HEK293 (cell line): ENCODE data around the gene NECAP2.
"Not testable (repeated sequence)": the region's sequence is repeated elsewhere in the genome, so short reads cannot be mapped to it uniquely, and the experiment has no call there.

Experiments
- CTCF ChIA-PET: fragments of 350-600 bp; formaldehyde crosslinking; extraction: SDS; loops from one replicate; lab custom pipeline; 2021; ENCODE audit warnings: antibody characterized with exemption; lab: Yijun Ruan, JAX
- POLR2A ChIA-PET: fragments of 300-600 bp; formaldehyde crosslinking; extraction: SDS; loops from one replicate; lab custom pipeline; 2020; ENCODE audit warnings: antibody characterized with exemption, inconsistent platforms; lab: Yijun Ruan, JAX
- H3K27ac ChIP-seq: fragments of 200-500 bp; sonication (Bioruptor generic); 2 replicates; pipeline ENCODE4 v1.5.1; 2014; ENCODE audit warnings: low read depth, low read length, control low read depth, inconsistent platforms; ENCODE audit errors: extremely low read depth
- H3K36me3 ChIP-seq, 2 experiments: fragments of 200-500 bp in 1 of 2; sonication (Bioruptor generic) in 1 of 2; 1 replicate in 1 of 2; 2 replicates in 1 of 2; pipeline ENCODE4 v1.5.1; 2014 to 2017; ENCODE audit warnings: inconsistent platforms in 2 of 2, low read length in 2 of 2; ENCODE audit not compliant: control insufficient read depth in 2 of 2, insufficient read depth in 1 of 2
- H3K4me1 ChIP-seq: fragments of 200-500 bp; sonication (Bioruptor generic); 2 replicates; pipeline ENCODE4 v1.5.1; 2014; ENCODE audit warnings: mild to moderate bottlenecking, low read length, inconsistent platforms; ENCODE audit not compliant: control insufficient read depth, insufficient read depth
- H3K4me3 ChIP-seq: 2 replicates; pipeline ENCODE4 v1.5.1; 2011; ENCODE audit warnings: low read depth, mild to moderate bottlenecking, control low read depth, low read length, moderate library complexity
- H3K9me3 ChIP-seq: fragments of 200-500 bp; sonication (Bioruptor generic); 2 replicates; pipeline ENCODE4 v1.5.1; 2014; ENCODE audit warnings: low read depth, low read length, inconsistent platforms; ENCODE audit not compliant: control insufficient read depth, insufficient read depth
- GLIS1 ChIP-seq: fragments of 450-650 bp; formaldehyde crosslinking; IDR thresholded peaks from 2 replicates; pipeline ENCODE4 v1.5.1; 2016; ENCODE audit warnings: missing biosample characterization, missing genetic modification characterization
- OSR2 ChIP-seq: fragments of 450-650 bp; formaldehyde crosslinking; IDR thresholded peaks from 2 replicates; pipeline ENCODE4 v1.5.1; 2016; ENCODE audit warnings: missing biosample characterization, missing genetic modification characterization
- OVOL3 ChIP-seq: fragments of 450-650 bp; formaldehyde crosslinking; IDR thresholded peaks from 2 replicates; pipeline ENCODE4 v1.5.1; 2016; ENCODE audit warnings: missing biosample characterization, missing genetic modification characterization
- PRDM1 ChIP-seq: fragments of 450-650 bp; formaldehyde crosslinking; IDR thresholded peaks from 2 replicates; pipeline ENCODE4; 2016; ENCODE audit warnings: missing biosample characterization, missing genetic modification characterization
- SETDB1 ChIP-seq: IDR thresholded peaks from one replicate; pipeline ENCODE4 v1.6.1; 2017; ENCODE audit warnings: mild to moderate bottlenecking, low read length, moderate library complexity, mixed read lengths; ENCODE audit not compliant: insufficient read length
- TRIM28 ChIP-seq: IDR thresholded peaks from 2 replicates; pipeline ENCODE4 v1.6.1; 2011; ENCODE audit warnings: low read length, control low read depth, borderline replicate concordance
- ZEB2 ChIP-seq: fragments of 450-650 bp; formaldehyde crosslinking; IDR thresholded peaks from 2 replicates; pipeline ENCODE4 v1.5.1; 2016; ENCODE audit warnings: missing biosample characterization, missing genetic modification characterization
- ZNF248 ChIP-seq: fragments of 450-650 bp; formaldehyde crosslinking; IDR thresholded peaks from 2 replicates; pipeline ENCODE4 v1.5.1; 2017; ENCODE audit warnings: missing biosample characterization, missing genetic modification characterization
- ZNF544 ChIP-seq: fragments of 450-650 bp; formaldehyde crosslinking; IDR thresholded peaks from 2 replicates; pipeline ENCODE4 v1.5.0; 2017; ENCODE audit warnings: missing biosample characterization, missing genetic modification characterization
- TF ChIP-seq, protein P1 (sequence below): fragments of 450-650 bp; formaldehyde crosslinking; IDR thresholded peaks from 2 replicates; pipeline ENCODE4 v1.5.1; 2016; ENCODE audit warnings: missing biosample characterization, missing genetic modification characterization

The NECAP2 gene

GRCh38 chr1:16503494-16503893 lies 63.0 kb downstream of the NECAP2 start:
- no peaks in the 10 kb centered on the region for H3K4me1 ChIP-seq
- ChIA-PET POLR2A (no interaction called here), CTCF (no interaction called here)
- TF ChIP-seq, protein P1, sequence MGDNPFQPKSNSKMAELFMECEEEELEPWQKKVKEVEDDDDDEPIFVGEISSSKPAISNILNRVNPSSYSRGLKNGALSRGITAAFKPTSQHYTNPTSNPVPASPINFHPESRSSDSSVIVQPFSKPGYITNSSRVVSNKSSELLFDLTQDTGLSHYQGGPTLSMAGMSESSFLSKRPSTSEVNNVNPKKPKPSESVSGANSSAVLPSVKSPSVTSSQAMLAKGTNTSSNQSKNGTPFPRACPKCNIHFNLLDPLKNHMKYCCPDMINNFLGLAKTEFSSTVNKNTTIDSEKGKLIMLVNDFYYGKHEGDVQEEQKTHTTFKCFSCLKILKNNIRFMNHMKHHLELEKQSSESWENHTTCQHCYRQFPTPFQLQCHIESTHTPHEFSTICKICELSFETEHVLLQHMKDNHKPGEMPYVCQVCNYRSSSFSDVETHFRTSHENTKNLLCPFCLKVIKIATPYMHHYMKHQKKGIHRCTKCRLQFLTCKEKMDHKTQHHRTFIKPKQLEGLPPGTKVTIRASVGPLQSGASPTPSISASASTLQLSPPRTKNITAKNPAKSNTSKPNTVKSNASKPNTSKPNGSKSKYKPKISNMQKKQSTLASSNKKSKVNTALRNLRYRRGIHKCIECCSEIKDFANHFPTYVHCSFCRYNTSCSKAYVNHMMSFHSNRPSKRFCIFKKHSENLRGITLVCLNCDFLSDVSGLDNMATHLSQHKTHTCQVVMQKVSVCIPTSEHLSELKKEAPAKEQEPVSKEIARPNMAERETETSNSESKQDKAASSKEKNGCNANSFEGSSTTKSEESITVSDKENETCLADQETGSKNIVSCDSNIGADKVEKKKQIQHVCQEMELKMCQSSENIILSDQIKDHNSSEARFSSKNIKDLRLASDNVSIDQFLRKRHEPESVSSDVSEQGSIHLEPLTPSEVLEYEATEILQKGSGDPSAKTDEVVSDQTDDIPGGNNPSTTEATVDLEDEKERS (tag by site-specific recombination): no peak
- no peak for TF ChIP-seq ZEB2
- no peak for TF ChIP-seq OVOL3
- no peak for TF ChIP-seq OSR2 (tag by site-specific recombination)
- 0 out of 2 replicates have a peak, but pooled peaks have one; percentile 14 for TF ChIP-seq PRDM1
- no peak for TF ChIP-seq GLIS1
- H3K9me3 ChIP-seq: no peaks in the 10 kb centered on the region
- no peaks in the 10 kb centered on the region for H3K36me3 ChIP-seq
- no peak overlapping the region for H3K27ac ChIP-seq
- H3K4me3 ChIP-seq: no peak overlapping the region

GRCh38 chr1:16505870-16506269 lies 65.3 kb downstream of the NECAP2 start:
- H3K4me1 ChIP-seq, CTCF ChIA-PET, H3K27ac ChIP-seq, H3K36me3 ChIP-seq, H3K9me3 ChIP-seq, H3K4me3 ChIP-seq: not testable (repeated sequence)
- POLR2A ChIA-PET: interaction anchor here (0.6 kb wide), 1 partner anchor 223 kb away, joined by 4 read pairs; no protein-coding TSS in a partner anchor

DNA sequence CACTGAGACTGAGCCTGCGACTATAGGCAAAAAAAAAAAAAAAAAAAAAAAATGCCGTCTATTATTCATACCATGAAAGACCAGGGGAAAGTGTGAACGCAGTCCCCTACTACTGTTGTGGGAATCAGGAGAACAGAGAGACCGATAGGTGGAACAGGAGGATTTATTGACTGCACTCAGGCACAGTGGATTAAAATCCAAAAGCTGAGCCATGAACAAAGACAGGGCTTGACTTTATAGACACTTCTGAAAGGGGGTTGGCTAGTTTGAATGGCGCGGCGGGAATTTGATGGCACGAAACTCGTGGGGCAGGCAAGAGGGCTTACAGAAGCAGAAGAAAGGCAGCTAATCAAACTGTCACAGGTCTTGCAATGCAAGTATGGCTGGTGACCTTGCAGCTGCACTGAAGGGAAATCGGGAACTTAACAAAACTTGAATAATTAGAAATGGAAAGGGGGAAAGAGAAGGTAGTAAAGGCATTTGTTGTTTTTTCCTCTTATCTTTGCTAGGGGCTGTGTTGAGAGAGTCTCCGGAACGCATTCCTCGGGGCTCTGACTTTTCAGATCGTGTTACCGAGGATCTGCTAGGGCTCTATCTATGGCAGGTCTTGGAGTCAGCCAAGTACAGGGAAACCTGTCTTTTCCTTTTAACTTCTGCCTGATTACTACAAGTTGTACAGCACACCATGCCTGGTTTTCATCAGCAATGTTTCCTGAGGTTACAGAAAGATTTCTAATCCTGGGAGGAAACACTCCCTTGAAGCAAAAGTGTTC lies 66.0 kb downstream of the NECAP2 start:
- not testable (repeated sequence) for H3K36me3 ChIP-seq, H3K27ac ChIP-seq, H3K9me3 ChIP-seq, H3K4me3 ChIP-seq, H3K4me1 ChIP-seq
- ChIA-PET CTCF (interaction anchor here (0.6 kb wide), 1 partner anchor 267 kb away, joined by 3 read pairs; no protein-coding TSS in a partner anchor), POLR2A (interaction anchor here (0.6 kb wide), 2 partner anchors 79 to 223 kb away, joined by 4 read pairs; no protein-coding TSS in a partner anchor)
- TF ChIP-seq ZNF248 (0 out of 2 replicates have a peak, but pooled peaks have one; percentile 18), ZNF544 (tag by site-specific recombination) (0 out of 2 replicates have a peak, but pooled peaks have one; percentile 33), SETDB1 (peak; percentile 96), TRIM28 (peak; percentile 99)

GRCh38 chr1:16508861-16509445 lies 68.4 kb downstream of the NECAP2 start:
- CTCF ChIA-PET: interaction anchor here (0.7 kb wide), 1 partner anchor 212 kb away, joined by 3 read pairs; no protein-coding TSS in a partner anchor
- H3K4me1 ChIP-seq, H3K4me3 ChIP-seq, H3K36me3 ChIP-seq, H3K9me3 ChIP-seq, H3K27ac ChIP-seq: not testable (repeated sequence)
- POLR2A ChIA-PET: interaction anchor here (0.7 kb wide), 1 partner anchor 1006 kb away, joined by 3 read pairs; no protein-coding TSS in a partner anchor
